Measurements from ENCODE around the gene MMP21.
A peak's percentile ranks its signal among the peaks of the same experiment; 100 is the strongest.

- TF ChIP-seq NFE2L2 (conservative IDR thresholded peaks at IDR 0.05; ENCODE audit: low read length), result no peak
- no peak for TF ChIP-seq EP300 (IDR thresholded peaks at IDR 0.05)
- no peak for TF ChIP-seq NR3C1 (IDR thresholded peaks at IDR 0.05)
- no peak for TF ChIP-seq RNF2 (IDR thresholded peaks at IDR 0.05; ENCODE audit: borderline replicate concordance, low read depth)
- TF ChIP-seq CTCF (IDR thresholded peaks at IDR 0.05), result peak; percentile 42; the same call in 2 of the 3 replicates
Observed at GRCh38 chr10:125742465-125742864, 33.2 kb downstream of the MMP21 start.
